Right renal cortex interstitium (tissue), 3 donors: Measurements from ENCODE around the gene ARHGAP27. TPM values are rescaled to one million over a fixed set of nuclear protein-coding genes. Genes with fewer than 3 reads are reported as not detected.

Experiments
- DNase-seq, 3 donors: peaks; one replicate each; pipeline ENCODE4 v3.0.0-alpha.2; 2013; ENCODE audit warnings: low read depth in 3 of 3, low spot score in 2 of 3
- polyA plus RNA-seq, 3 donors: library from polyadenylated mRNA; unstranded; fragments of 120-200 nt; gene quantifications; one replicate each; pipeline ENCODE4 v1.2.1, GENCODE V29; 2013; ENCODE audit not compliant: insufficient read length in 3 of 3

ARHGAP27 gene
- polyA plus RNA-seq, 3 donors: 10.9 to 11.7 (median 11.2) TPM

GRCh38 chr17:45409659-45410076 lies 23.0 kb downstream of the ARHGAP27 start:
- DNase-seq: no peak

- DNase-seq: no peak
These were observed 23.9 kb downstream of the ARHGAP27 start for GRCh38 chr17:45408611-45409421.

GRCh38 chr17:45406107-45406506 lies 26.6 kb downstream of the ARHGAP27 start:
- no peak for DNase-seq

DNA sequence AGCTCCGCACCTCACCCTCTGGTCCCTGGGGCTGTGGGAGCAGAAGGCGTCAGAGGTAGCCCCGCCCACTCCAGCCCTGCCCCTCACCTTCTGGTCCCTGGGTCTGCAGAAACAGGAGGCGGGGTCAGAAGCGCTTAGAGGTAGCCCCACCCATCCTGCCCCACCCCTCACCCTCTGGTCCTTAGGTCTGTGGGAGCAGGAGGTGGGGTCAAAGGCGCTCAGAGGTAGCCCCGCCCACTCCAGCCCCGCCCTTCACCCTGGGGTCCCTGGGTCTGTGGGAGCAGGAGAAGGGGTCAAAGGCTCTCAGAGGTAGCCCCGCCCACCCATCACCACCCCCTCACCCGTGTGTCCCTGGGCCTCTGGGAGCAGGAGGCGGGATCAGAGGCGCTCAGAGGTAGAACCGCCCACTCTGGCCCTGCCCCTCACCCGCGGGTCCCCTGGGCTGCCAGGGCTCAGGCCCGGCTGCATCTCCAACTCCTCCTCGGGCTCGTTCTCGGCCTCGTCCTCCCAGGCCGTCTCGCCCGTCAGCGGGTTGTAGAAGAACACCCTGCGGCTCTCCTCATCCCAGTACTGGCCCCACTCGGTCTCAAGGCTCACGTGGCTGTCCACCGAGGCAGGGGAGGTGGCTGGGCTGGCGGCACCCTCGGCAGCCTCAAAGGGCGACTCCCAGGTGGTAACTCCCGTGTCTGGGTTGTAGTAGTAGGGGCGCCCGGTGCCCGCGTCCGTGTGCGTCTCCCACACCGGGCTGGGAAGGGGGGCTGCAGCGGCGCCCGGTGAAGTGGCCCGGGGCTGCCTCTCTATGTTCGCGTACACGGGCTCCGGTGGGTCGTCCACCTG lies 27.2 kb downstream of the ARHGAP27 start:
- DNase-seq: no peak

DNA sequence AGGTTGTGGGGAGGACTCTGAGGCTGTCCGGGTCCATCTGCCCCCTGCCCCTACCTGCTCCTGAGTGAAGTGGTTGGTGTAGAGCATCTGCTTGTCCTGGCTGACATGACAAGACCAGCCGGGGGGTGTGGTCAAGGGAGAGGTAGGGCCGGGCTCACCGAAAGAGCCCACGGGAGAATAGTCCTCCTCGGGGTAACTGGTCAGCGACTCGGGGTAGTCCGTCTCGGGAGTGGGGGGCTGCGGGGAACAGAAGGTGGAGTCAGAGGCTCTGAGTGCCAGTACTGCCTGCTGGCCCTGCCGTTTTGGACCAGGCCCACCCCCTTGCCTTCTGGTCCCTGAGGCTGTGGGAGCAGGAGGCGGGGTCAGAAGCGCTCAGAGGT lies 27.8 kb downstream of the ARHGAP27 start:
- no peak for DNase-seq

GRCh38 chr17:45403906-45404490 lies 28.7 kb downstream of the ARHGAP27 start:
- no peak for DNase-seq

GRCh38 chr17:45402916-45403315 lies 29.8 kb downstream of the ARHGAP27 start:
- DNase-seq: no peak

DNA sequence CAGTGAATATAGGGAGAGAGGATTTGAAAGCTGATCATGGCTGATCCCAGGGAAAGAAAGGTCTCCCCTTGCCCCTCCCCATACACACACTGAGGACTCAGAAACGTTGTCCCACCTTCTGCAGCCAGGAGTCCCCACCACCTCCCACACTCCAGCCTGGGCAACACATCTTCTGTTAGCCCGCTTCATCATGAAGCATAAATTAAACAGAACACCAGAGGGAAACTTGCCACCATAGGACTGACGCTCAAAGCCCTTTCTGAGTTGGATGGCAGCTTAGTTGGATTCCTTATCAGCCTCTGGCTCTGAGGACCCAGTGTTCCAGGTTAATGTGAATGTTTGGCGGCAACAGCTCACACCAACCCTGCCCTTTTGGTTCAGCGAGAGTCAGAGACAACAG lies 33.9 kb downstream of the ARHGAP27 start:
- no peak for DNase-seq

GRCh38 chr17:45397796-45398195 lies 34.9 kb downstream of the ARHGAP27 start:
- no peak for DNase-seq

DNA sequence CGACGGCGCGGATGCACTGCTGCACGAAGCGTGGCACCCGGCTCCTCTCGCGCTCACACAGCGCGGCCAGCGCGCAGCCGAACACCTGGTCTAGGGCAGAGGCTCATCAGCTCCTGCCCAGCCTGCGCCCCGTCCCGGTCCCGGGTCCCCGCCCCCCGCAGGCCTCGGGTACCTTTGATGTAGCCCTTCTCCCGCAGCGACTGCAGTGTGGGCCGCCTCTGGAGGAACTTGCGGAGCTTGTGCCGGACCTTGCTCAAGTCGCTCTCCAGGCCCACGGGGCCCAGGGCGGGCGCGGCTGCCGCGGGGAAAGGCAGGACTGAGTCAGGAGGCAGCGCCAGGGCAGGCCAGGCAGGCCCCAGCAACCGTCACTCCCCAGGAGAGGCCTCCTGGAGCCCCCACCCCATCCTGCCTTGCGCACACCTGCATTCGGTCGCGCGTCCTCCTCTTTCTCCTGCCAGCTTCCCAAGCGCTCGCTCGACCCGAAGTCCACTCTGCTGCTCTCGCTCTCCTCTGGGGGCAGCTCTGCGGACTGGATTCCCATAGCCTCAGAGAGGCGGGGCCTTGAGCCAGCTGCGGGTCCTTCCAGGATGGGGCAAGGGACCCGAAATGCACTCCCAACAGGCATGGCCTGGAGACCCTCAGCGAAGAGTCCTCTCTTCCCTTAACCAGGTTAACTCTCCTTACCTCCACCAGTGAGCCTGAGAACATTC lies 36.0 kb downstream of the ARHGAP27 start:
- DNase-seq: no peak

- DNase-seq: no peak
These were observed 36.9 kb downstream of the ARHGAP27 start for GRCh38 chr17:45395569-45396415.

- DNase-seq: peak; percentile 80 to 86 (median 86)
These were observed 37.6 kb downstream of the ARHGAP27 start for GRCh38 chr17:45394913-45395568.

- DNase-seq: no peak
These were observed 38.1 kb downstream of the ARHGAP27 start for GRCh38 chr17:45394564-45394912.

GRCh38 chr17:45394091-45394490 lies 38.6 kb downstream of the ARHGAP27 start:
- DNase-seq: no peak

DNA sequence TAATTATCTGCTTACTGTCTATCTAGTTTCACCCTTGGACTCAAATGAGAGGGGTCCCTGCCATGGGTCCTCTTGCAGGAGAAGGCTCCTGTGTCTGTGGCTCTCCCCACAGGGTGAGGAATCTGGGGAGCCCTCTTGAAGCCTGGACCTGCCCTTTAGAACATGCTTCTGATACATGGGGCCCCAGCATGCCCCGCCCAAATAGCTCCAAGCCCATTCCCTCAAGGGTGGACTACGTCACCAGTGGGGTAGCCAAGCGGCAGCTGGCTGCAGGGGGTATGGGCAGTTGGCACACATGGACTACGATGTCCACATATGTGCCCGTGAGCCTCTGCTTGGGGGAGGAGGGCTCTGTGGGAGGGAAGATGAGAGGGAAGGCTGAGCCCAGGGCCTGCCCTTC lies 39.3 kb downstream of the ARHGAP27 start:
- no peak for DNase-seq

DNA sequence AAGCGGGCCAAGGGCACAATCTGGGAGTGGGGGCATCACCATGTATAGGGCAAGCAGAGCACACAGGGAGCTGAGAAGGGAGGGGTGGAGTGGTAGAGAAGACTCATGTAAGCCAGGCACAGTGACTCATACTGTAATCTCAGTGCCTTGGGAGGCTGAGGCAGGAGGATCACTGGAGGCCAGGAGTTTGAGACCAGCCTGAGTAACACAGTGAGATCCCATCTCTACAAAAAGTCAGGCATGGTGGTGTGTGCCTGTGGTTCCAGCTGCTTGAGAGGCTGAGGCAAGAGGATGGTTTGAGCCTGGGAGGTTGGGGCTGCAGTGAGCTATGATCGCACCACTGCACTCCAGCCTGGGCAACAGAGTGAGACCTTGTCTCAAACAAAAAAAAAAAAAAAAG lies 40.8 kb downstream of the ARHGAP27 start:
- no peak for DNase-seq

GRCh38 chr17:45391291-45391690 lies 41.4 kb downstream of the ARHGAP27 start:
- no peak for DNase-seq

DNA sequence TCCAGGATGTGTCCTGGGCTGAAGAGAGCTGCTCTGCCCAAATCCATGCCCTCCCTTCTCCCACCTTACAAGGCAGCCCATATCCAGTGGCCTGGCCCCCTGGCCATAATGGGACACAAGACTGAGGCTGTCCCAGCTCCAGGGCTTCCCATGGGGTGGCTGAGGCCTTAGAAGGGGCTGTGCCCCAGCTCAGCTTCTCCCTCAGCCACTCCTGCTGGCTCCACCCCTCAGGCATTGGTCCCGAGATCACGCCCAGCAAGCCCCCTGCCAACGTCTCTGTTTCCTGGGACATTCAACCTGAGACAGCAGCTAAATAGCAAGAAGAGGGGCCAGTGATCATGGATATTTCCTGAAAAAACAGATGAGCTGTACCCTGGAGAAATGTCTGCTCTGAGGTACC lies 43.3 kb downstream of the ARHGAP27 start:
- no peak for DNase-seq

- no peak for DNase-seq
These were observed 43.9 kb downstream of the ARHGAP27 start for GRCh38 chr17:45388604-45389325.
